Thyroid gland (tissue), 4 donors: ENCODE results near the gene TCF7L2.

Experiments used
- CTCF ChIP-seq, 6 experiments: fragments of 200-600 bp in 3 of 6; fragments of 450-650 bp in 3 of 6; sonication (generic) in 3 of 6; IDR thresholded peaks; one replicate each; pipeline ENCODE4 v1.5.1; 2016 to 2019; ENCODE audit warnings: antibody characterized with exemption in 6 of 6, mild to moderate bottlenecking in 2 of 6, inconsistent platforms in 1 of 6, moderate library complexity in 1 of 6
- POLR2A ChIP-seq, 2 donors: fragments of 450-650 bp; IDR thresholded peaks; one replicate each; pipeline ENCODE4 v1.6.1; 2017; ENCODE audit warnings: antibody characterized with exemption in 2 of 2, mild to moderate bottlenecking in 2 of 2, moderate library complexity in 1 of 2

DNA sequence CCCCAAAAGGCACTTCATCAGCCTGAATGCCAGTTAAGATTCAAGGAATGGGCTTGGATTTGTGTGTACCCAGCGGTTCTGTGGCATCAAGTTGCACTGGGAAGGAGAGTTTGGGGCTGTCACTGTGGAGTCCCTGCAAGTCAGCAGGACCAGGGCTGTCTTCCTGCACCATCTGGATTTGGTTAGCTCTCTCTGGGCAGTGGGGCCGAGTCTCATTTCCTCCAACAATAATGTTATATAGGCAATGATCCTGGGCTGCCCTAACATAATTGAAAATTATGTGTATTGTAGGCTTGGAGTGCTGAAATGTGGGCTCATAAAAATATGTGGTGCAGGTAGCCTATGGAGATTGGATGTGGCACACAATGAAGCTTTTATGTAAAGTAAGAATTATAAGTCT is 87.2 kb downstream of the TCF7L2 start:
- TF ChIP-seq CTCF (IDR thresholded peaks at IDR 0.05): no peak
- no peak for TF ChIP-seq POLR2A (IDR thresholded peaks at IDR 0.05)
